HG03442 (cell line): ENCODE measurements around the gene BDKRB2.

Experiments
- ATAC-seq: cut with Tn5 transposase; IDR thresholded peaks from one replicate; pipeline ENCODE4 v1.9.1; 2021; ENCODE audit warnings: mild to moderate bottlenecking, moderate library complexity; ENCODE audit not compliant: unreplicated experiment

The BDKRB2 gene

DNA sequence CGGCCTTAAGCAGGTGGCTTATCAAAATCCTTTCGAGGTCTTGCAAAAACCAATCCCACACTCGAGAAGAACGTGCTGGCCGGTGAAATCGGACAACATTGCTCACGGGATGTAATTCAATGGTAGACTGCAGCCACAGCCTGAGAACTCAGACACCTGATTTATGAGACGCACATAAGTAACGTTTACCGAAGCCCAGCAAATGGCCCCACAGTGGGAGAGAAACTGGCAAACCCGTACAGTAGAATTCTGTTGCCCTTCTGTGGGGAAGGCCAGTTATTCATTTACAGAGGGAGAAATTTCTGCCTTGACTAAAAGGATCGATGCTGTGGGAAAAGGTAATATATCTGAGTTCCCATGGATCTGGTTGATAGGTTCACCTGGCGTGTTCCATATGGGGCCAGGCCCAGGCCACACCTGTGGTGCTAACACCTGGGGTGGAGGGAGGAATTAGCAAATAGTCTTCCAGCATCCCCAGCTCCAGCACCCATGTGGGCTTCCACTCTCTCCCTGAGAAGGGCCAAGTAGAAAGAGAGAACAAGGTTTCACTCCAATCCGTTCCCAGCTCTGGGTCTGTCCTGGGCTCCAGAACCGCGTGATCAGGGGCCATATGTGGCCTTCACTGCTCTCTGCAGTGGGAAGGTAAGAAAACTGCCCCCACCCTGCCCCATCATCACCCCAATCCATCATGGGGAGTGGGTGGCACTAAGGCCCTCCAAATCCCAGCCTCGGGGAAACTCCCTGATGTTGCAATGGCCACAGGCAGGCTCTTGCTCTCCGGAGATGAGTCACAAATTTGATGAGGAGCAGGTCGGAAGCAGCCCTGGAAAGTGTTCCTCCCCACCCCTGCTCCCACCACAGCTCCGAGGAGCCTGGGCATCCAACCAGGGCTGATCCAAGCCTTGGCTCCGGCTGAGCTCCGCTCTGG is 64.1 kb downstream of the BDKRB2 start:
- no peak for ATAC-seq

DNA sequence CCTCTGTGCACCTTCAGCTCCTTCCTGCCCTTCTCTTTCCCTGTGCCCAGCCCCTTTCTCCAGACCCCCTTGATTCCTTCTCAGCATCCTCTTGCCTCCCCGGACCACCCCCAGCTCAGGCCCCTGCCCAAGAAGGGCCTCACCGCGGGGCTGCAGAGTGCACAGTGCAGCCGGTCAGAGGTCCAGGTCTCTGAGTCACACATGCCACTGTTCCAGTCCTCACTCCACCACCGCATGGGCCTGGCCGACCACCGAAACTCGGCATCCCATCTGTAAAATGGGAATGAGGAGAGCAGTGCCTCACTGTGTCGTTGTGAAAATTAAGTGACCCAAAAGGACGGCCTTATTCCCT is 64.7 kb downstream of the BDKRB2 start:
- no peak for ATAC-seq

DNA sequence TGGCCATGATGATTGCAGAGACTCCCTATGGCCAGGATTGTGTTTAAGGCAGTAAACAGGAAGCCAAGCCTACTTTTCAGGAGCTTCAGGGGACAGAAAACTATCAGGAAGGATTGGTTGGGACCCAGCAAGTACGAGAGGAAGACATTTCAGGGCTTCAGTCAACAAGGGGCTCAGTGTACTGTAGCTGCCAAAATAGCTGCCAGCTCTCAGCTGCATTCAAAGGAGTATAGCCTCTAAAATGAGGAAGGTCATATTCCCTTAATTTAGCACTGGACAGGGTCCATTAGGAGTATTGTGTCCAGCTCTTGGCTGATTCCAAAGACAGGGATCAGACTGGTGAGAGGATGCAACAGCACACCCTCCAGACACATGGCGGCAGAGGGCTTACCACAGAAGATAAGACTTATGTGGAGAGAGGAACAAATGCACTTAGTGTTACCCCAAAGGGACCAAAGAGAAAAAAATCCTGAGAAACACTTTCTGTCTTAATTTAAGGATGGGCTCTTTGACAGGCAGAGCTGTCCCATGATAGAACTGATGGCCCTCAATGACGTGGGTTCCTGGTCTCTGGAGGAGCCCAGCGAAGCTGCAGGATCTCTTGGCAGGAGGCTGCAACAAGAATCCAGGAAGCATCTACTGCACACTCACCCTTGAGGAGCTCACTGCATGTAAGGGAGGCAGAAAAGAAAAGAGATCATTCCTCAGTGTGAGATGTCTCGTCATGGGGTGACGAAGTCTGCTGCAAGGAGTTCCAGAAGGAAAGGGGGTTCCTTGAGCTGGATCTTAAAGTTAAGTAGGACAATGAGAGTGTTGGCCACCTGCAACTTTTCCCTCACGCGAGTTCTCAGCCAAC is 66.2 kb downstream of the BDKRB2 start:
- no peak for ATAC-seq

DNA sequence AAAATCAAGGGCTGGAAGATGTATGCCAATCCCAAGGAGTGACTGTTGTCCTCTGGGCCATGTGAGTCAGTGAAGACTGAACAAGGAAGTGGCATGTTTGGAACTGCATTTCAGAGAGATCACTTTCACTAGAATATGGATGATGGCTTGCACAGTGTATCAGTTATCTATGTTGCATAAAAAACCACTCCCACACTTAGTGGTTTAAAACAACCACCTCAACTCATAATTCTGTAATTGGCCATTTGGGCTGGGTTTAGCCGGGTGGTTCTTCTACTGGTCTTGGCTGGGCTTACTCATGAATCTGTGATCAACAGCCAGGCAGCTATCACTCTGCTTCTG is 66.8 kb downstream of the BDKRB2 start:
- ATAC-seq: no peak

DNA sequence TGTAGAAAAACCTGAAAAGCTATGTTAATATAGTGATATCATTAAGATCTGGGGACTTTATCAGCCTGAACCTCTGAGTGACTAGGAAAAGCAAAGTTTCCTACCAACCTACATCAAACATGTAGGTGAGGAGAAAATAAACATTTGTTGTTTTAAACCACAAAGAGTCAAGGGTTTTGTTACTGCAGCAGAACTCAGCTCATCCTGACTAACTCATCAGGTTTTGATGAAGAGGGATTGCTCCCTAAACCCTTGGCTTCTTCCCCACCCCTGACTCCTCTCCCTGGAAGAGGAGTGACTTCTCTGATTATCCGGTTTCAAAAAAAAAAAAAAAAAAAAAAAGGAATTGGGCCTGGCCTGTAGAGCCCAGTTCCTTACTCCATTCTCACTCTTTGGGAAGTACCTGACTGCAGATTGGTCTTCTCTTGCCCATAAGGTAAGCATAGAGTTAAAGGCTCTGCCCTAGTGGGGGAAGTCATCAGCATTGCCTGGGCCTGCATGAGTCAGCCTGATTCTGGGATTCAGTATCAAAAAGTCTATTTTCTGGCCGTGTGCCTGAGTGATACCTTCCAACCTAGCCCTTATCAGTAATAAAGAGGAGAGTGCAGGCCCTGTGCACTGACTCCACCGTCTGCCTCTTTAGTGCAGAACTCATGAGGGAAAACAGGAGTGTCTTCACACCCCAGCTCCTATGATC is 68.3 kb downstream of the BDKRB2 start:
- ATAC-seq: no peak

DNA sequence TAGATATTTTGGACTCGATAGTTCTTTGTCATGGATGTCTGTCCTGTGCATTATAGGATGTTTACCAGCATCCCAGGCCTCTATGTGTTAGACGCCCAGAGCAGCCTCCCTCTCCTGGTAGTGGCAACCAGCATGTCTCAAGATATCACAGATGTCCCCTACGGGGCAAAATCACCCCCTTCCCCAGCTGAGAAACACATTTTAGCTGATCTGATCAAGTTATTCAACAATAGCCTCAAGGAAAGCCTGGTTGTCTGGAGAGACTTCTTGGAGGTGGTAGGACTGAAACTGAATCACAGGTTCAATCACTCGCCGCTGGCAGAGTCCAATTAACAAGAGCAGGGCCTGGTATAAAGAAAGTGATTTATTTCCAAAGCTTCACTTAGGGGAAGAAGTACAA is 69.0 kb downstream of the BDKRB2 start:
- ATAC-seq: no peak

DNA sequence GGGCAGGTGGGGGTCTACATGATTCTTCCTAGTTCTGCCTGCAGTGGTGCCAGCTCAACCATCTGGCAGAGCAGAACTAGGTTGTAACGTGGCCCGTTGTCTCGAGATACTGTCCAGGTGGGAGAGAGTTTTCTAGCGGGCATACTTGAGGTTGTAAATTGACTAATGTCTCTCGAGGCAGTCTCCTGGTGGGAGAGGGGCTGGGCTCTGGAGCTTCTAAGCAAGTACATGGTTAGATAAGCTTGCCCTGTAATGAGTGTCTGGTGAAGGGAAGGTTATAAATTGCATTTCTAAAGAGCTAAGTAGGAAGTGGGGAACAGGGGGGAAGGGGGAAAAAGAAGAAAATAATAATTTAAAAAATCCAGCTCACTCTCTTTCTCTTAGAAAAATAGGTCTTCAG is 69.5 kb downstream of the BDKRB2 start:
- ATAC-seq: no peak

DNA sequence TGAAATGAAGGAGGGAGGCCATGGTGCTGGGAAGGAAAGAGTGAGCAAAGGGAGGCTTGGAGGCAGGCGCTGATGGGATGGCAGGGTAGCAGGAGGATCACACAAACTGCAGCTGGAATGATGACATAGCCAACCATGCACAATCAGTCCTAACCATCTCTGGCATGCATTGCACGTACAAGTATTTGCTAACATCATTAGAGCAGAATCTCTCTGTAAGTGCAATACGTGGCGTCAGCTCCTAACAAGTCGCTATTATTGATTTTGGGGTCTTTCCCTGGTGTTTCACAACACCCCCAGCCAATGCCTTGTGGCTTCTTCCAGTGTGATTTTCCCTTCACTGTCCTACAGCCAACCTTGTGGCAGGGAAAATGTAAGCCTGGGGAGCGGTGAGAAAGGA is 69.9 kb downstream of the BDKRB2 start:
- ATAC-seq: no peak

DNA sequence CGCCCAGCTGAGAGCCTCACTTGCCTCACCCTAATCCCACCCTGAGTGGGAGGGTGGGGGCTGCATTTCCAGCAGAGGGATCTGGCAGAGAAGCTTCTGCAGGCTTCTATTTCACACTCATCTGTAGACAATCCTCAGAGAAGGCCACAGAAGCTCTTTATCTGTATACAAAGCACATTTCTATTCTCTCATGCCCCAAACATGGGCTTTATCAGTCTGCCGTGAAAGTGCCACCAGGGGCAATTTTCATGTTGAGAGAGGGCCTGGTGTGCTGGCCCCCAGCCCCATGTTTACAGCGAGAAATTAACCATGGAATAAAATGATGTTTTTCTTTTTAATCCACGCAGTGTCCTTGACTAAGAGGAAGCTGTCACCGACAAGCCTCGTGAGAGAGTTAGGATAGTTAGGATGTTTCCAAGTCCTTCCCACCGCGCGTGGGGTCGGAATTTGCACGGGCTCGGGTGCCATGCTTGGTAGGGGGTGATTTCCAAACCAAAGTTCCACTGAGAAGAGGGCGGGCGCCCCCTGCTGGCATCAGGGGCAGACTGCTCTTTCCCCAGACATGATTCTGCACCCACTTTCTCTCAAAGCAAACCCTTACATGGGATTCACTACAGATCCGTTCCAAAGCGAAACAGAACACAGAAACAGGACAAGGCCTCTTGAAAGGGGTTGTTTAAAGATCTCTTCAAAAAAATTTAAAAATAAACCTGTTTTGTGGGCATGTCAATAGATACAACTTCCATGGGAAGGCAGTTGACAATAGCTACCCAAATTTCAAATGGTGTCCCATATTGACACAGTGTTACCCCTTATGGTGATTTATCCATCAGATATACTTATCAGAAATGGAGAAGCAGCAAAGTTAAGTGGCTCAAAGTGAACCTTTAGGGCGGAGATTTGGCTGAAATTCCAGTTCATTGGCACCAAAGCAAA is 70.8 kb downstream of the BDKRB2 start:
- ATAC-seq: no peak

DNA sequence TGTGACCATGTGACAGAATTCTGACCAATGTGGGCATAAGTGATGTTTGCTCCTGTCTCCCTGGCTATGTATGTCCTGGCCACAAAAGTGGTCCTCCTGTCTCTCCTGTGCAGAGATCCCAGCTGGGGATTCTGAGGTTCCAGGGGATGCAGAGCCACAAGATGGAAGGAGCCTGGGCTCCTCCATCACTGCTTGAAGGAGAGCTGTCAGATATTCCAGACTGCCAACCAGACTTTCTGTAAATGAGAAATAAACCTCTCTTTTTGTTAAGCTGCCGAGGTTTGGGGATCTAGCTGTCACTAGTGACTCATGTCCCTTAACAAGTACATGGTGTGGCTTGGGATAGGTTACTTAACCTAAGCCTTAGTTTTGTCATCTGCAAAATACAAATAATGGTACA is 73.3 kb downstream of the BDKRB2 start:
- ATAC-seq: no peak

DNA sequence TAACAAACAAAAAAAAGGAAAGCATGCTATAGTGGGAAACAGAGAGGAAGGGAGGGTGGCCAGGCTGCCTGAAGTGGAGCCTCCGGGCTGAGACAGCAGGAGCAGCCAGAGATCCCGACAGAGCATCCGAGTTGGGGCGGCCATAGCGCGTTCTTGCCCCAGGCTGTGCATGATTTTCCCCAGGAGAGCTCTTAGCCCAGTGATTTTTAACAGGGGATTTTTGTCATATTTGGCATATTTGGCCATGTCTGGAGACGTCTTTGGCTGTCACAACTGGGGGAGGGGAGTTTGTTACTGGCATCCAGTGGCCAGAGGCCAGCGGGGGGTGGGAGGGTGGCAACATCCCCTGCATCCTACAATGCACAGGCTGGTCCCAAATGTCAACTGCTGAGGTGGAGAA is 74.9 kb downstream of the BDKRB2 start:
- no peak for ATAC-seq

DNA sequence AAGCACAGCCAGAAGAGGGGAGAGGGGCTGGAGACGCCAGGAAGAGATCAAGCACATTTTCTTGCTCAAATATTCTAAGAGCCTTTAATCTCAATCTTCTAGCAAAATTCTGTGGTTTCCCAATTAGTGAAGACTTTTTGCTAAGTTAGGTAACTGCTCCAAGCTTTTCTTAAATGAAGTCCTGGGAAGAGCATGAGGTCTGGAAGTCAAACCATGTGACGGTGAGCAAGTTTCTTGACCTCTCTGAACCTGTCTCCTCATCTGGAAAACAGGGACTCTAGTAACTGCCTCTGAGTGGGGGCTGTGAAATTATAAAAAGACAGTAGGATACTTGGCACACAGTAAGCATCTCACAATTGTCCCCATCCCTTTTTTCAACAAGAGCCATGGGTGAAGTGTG is 75.5 kb downstream of the BDKRB2 start:
- no peak for ATAC-seq

DNA sequence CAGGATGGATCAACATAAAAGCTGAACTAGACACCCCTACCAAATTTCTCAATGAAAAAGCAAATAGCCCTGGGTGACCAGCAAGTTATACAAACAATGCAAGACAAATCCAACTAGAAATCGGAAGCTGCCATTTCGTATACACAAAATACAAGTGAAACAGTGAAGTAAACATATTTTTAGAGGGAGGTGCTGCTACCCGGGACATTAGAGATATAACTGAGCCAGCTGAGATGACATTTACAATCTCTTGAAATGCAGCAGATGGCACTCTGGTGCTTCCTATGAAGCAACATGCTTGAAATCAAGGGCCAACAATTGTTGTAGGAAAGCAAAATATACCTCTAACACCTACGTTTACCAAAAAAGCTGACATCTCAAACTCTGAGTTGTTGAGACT is 76.8 kb downstream of the BDKRB2 start:
- no peak for ATAC-seq

DNA sequence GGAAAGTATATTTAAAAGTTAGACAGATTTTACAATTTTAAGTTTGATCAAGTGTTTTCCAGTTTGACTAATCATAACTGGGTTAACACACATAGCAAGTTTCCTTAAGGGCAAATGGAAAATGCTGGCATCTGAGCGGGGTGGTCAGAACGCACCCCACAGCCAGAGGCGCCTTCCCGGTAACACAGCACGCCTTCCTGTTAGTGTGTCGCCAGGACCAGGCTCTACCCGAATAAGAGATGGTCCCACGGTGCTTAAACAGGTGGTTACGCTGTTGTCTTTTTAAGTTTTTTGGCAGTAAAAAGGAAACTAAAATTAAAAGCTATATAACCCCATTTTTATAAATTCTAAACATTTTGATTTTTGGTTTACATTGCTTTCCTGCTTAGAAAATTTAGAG is 79.4 kb downstream of the BDKRB2 start:
- ATAC-seq: no peak

DNA sequence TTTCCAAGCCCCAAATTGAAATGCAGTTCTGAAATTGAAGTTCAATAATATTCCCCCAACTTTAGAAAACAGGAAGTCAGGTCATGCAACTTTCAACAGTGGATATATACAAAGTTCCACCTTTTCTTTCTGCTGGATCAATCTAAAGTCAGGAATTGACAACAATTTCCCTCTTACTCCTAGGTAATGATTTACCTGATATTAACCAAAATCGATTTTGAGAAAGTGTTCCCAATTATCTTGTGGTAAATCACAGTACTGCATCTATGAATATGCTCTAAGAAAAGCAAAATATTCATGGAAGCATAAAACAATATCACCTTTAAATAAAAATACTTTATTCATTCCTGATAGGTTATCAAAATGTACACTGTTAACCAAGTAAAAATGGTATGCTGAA is 79.8 kb downstream of the BDKRB2 start:
- ATAC-seq: no peak

DNA sequence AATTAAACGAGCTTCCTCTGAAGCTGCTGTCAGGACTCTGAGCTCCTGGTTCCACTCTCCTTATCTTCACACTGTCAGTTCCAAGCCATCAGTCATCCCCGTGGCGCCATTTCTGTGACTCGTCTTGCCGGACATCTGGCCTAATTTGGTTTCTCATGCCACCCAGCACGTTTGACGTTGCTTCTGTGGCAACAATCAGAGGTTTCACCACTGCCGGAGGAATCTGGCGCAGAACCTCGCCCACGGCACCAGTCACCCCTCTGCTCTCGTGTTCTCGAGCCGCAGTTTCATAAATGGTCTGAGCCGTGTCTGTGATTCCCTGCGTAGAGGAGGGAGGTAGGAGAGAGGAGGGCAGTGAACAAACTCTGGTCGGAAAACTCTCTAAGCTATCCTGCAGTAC is 81.0 kb downstream of the BDKRB2 start:
- ATAC-seq: no peak

DNA sequence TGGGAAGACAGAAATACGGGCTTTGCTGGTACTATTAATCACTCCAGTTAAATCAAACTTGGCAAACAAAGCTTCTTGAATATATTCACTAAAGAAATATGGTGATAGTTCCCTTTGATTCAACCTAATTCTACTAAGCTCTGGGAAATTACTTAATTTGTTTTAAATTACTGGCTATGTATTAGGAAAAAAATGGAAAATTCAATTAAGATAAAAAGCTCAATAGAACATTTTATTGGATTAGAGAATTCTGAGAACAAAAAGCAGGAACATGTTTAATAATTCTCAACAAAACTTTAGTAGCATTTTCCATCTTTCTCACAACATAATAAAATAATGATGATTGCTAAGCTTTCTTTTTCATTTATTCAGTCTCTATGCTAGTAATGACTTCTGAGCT is 81.6 kb downstream of the BDKRB2 start:
- ATAC-seq: no peak

DNA sequence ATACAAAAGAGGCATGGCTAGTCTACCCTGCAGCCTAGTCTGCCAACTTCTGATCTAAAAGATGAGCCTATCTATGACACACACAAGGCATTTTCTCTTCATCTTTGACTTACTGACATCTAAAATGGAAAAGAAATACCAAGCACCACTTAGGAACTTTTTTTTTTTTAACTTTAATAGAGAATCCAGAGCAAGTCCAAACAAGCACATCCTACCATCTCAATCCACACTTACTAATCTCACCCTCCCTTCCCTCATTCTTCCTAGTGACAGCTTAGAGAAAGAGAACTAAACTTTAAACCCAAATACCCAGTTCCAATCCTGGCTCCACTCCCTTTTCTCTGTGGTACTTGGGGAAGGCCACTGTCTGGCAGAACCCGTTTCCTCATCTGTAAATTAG is 83.2 kb downstream of the BDKRB2 start:
- no peak for ATAC-seq
